HG03432 (cell line): ENCODE measurements around the gene C20orf141.

ENCODE experiments used
- ATAC-seq: cut with Tn5 transposase; IDR thresholded peaks from one replicate; pipeline ENCODE4 v1.9.1; 2021; ENCODE audit warnings: mild to moderate bottlenecking, moderate library complexity; ENCODE audit not compliant: unreplicated experiment

Gene C20orf141

DNA sequence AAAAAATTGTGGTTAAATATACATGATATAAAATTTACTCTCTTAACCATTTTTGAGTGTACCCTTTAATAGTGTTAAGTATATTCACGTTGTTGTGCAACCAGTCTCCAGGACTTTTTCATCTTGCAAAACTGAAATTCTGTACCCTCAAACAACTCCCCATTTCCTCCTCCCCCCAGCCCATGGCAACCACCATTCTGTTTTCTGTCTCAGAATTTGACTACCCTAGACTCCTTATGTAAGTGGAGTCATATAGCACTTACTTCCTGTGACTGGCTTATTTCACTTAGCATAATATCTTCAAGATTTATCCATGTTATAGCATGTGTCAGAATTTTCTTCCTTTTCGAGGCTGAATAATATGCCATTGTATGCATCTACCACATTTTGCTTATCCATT is 30.8 kb downstream of the C20orf141 start:
- no peak for ATAC-seq

DNA sequence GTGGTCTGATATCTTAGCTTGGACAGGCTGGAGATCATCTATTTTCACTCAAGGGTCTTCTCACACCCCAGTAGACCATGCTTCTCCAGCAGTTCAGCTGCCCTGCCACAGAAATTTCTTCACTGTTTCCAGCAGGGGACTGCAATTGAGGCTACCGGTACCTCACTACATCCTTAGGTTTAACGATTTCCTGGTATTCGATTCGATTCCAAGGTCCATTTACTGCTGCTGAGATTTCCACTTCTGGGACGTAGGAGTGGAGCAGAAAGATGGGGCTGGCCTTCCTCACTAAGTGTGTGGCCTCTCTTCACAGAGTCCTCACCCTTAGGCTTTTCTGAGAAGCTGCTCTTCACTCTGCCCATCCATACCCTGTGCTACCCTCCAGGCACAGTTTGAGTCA is 31.9 kb downstream of the C20orf141 start:
- ATAC-seq, result no peak

GRCh38 chr20:2847802-2848201 is 33.0 kb downstream of the C20orf141 start:
- ATAC-seq, result no peak

GRCh38 chr20:2849529-2849928 is 34.7 kb downstream of the C20orf141 start:
- ATAC-seq, result no peak

GRCh38 chr20:2851086-2851485 is 36.3 kb downstream of the C20orf141 start:
- ATAC-seq, result no peak

DNA sequence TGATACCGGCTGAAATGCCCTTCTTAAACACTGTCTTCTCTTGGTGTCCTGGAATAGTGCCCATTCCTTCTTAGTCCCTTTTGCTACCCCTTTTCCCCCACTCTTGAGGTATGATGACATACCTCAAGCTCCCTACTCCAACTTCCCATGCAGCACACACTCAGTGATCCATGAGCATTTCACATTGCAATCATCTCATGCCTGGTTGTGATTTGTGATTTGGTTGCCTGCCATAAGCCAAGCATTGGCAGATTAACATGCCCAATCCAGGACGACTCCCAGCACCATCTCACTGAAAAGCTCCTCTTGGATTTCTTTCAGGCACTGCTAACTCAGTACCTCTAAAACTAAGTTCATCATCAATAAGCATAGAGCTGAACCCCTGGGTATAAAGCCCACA is 43.8 kb downstream of the C20orf141 start:
- ATAC-seq, result no peak

DNA sequence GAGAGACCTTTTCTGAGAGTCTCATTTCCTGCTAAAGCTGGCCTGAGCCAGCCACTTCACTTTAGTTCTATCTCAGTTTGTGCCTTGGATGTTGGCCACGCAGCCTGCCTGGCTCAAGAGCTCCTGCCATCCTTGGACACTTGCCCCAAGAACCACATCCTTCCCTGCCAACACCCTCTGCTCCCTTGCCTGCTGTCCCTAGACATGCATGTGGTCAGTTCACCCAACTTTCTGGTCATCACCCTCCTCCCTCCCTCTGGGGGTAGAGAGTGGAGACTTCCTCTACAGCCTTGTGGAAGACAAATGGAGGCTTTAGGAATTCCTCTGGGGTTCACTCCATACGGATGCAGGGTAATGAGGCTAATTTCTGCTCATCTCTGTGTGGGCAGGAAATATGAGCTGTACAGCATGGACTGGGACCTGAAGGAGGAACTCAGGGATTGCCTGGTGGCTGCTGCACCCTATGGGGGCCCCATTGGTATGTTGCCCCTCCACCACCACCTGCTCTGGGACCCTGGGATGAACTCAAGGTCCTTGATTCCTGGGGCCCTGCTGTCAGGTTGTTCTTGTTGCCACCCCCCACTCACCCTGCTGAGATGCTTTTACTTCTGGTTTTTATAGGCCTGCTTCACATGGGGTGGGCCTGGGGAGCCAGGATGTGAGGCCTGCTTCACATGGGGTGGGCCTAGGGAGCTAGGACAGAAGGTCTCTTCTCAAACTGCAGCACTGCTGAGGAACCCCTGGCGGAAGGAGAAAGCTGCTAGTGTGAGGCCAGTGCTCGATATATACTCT is 44.7 kb downstream of the C20orf141 start:
- ATAC-seq, result no peak

GRCh38 chr20:2864626-2865025 is 49.8 kb downstream of the C20orf141 start:
- no peak for ATAC-seq

- no peak for ATAC-seq
These were observed 50.3 kb downstream of the C20orf141 start for GRCh38 chr20:2865101-2865500.
